Activated T-helper 1 cell treated with Interleukin-2 at 50 U/mL for 16 hours (primary cell): ENCODE data around the gene XYLT1.

Source experiments
- DNase-seq: peaks from one replicate; pipeline ENCODE4 v3.0.0-alpha.2; 2020; ENCODE audit warnings: low read depth

XYLT1 gene

GRCh38 chr16:17374668-17375255 is 96.0 kb downstream of the XYLT1 start:
- no peak for DNase-seq

GRCh38 chr16:17373533-17373932 is 97.2 kb downstream of the XYLT1 start:
- DNase-seq: no peak

- DNase-seq: no peak
Observed at GRCh38 chr16:17372386-17372785, 98.4 kb downstream of the XYLT1 start.

DNA sequence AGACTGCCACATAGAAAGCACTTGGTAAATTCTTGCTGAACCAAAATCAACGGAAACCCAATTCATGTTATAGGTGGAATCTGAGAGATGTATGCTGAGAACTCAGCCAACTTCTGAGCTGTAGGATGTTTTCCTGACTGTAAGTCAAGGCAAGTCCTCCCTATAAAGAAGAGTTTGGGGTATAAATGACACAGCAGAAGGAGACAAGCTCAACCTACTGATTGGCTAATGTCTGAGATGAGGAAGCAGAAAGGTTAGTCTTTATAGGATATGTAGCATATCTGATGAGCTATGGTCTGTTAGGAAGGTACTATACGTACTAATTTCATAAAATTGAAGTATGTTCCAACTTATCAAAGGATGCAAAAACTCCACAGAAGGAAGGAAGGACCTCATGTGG is 99.5 kb downstream of the XYLT1 start:
- no peak for DNase-seq

DNA sequence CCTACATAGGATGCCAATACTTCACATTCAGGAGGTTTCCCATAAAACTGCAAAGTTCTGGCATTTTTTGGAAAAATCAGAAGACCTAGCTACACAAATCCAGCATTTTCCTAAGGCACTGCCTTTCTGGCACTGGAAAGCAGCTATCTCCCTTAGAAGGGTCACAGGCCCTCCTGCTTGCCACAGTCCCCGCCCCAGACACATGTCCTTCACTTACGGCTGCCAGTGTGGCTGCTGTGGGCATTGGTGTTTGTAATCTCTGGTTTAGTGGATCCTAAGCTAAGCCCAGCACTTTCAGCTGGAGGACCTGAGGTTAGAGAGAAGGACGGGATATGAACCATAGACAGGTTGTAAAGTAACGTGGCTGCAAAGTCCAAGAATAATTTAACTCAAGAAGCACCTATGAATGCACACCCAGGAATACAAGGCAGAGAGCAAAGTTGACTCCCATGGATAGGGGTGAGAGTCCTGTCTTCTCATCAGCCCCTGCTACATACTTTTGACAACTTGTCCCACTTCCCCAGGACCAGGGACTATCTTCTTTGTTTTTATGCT is 100.0 kb downstream of the XYLT1 start:
- DNase-seq: no peak

GRCh38 chr16:17370223-17370707 is 100.5 kb downstream of the XYLT1 start:
- DNase-seq: no peak

GRCh38 chr16:17369421-17370222 is 101.1 kb downstream of the XYLT1 start:
- peak; percentile 70 for DNase-seq

- DNase-seq: no peak
Observed at GRCh38 chr16:17368951-17369350, 101.8 kb downstream of the XYLT1 start.

DNA sequence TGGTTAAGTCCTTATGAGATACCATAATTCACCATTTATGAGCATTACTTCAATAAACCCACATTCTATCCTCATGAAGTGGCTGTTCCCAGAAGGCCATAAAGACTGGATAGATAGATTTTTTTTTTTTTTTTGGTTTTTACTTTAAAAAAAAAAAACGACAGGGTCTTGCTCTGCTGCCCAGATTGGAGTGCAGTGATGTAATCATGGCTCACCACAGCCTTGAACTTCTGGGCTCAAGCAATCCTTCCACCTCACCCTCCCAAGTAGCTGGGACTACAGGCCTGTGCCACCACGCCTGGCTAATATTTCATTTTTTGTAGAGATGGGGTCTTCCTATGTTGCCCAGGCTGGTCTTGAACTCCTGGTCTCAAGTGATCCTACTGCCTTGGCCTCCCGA is 102.3 kb downstream of the XYLT1 start:
- DNase-seq: no peak

DNA sequence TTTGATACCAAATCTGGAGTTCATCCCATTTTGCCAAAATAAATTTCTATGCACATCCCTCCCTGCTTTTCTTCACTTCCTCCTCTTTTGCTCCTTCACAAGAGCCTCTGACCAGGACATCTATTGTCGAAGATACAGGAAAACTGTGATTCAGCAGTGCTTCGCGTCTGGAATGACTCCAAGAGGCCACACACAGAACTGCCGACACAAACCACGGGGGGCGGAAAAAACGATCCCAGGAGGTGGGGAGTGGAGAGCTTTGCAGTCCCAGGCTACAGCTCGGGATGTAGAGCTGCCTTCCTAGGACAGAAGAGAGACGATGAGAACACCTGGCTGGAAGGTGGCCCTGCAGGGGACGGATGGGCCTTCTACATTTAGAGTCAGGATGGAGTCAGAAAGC is 102.8 kb downstream of the XYLT1 start:
- no peak for DNase-seq

DNA sequence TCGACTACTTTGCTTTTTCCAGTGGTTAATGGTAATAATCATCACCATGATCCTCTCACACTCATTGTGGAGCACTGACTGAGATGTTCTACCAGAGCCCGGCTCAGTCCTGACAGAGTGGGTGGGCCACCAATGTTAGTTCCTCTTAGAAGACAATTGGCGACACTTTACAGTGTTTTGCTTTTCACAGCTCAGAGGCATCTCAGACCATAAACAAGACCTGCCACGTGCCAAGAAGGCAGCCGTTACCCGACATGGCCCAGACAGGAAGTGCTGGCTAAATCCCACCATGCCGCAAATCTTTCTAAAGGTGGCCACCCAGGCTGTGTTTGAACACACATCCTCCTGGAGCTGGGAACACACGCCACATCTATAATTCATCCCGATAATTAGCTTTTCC is 103.7 kb downstream of the XYLT1 start:
- DNase-seq: no peak

GRCh38 chr16:17366299-17366961 is 104.3 kb downstream of the XYLT1 start:
- no peak for DNase-seq

- DNase-seq: no peak
Observed at GRCh38 chr16:17365591-17366298, 105.0 kb downstream of the XYLT1 start.

- DNase-seq: no peak
Observed at GRCh38 chr16:17365211-17365541, 105.6 kb downstream of the XYLT1 start.

- no peak for DNase-seq
Observed at GRCh38 chr16:17364319-17365210, 106.2 kb downstream of the XYLT1 start.

DNA sequence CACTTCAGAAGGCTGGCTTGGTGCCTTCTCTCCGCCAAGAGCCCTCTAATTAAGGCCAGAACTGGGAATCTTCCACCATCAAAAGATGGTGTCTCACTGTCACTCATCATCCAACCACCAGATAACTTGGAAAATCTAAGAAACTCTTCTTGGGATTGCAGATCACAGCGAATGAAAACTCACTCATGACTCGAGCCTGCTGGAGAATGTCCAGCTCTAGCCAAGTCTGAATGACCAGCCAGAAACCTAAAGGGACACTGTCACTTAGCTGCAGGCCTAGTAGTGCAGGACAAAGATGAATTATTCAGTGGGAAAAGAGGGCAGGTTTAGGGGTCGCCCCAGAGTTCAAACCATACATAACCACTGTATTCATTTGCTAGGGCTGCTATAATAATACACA is 107.8 kb downstream of the XYLT1 start:
- no peak for DNase-seq

DNA sequence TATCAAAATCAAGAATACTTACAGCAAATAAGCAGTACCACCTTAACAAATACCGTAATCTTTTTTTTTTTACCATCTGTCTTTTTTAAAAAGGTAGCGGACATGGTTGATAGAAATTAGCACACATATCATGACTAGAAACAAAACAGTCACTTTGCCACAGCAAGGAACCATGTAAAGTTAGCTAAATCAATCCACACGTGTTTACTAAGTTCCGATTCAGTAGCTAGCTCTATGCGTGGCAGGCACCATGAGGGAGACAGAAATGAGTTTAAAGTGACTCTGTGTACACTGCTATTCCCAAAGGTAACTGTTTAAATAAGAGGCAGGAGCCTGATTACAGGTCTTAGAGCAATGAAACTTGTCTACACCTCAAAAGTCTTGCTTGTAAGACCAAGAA is 108.6 kb downstream of the XYLT1 start:
- DNase-seq: no peak

DNA sequence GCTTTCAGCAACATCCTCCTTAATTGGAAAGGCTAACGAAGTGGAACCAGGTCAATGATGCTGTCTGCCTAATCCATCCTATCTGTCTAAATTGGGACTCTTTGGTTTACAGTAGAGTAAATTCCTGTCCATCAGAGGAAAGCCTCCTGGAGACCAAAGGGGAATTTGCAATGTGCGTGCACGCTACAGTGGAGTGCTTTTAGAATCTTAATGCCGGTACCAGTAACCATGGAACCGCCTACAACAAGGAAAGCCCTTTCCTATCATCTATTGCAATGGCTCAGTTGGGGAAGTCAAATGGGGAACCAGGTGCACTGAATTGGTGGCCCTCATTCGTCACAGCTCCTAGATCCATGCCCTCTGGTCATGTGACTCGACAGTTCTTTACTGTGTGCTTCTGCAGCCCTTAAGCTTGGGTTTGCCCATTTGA is 110.1 kb downstream of the XYLT1 start:
- DNase-seq: no peak

DNA sequence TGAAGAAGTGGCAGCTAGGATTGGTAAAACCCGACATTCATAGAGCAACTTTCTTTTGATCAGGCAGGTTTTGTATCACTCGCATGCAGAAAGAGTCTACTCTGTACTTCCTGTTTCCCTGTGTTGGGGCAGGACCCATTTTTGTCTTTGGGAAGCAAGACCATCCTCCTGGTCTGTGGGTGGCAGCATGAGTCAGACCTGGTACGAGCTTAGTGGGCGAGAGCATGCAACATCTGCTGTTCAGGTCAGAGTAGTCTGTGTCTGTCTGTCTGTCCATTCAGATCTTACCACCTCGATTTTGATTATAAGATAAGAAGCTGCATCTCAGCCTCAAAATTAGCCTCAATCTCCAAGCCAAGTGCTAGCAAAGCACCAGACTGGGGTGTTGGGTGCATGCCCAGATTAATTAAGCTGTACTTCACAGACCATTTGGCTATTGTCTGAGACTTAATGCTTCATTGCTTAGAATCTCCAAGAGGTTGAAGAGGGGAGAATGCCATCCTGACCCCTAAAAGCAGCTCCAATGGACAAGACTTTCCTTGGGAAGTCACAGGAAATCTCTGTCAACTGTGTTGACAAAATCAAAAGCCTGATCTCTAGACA is 110.9 kb downstream of the XYLT1 start:
- no peak for DNase-seq

- no peak for DNase-seq
Observed at GRCh38 chr16:17358846-17359245, 111.9 kb downstream of the XYLT1 start.

GRCh38 chr16:17358355-17358754 is 112.4 kb downstream of the XYLT1 start:
- DNase-seq: no peak
